PC-3 (cell line): ENCODE measurements around the gene PHKB. TPM values are rescaled to one million over a fixed set of nuclear protein-coding genes. Genes with fewer than 3 reads are reported as not detected.

ENCODE experiments used
- ATAC-seq: fragments of 200-7000 bp; cut with Tn5 transposase; 2 replicates; pipeline ENCODE4 v1.9.1; 2020; ENCODE audit warnings: mild to moderate bottlenecking, moderate library complexity
- BruUV-seq: library from RNA; stranded (reverse); fragments of 400-500 nt; replicated peaks from 2 replicates; lab custom pipeline; 2021; lab: Mats Ljungman, UMichigan
- CTCF ChIA-PET: fragments of 300-600 bp; sonication (Branson Sonifier 250); formaldehyde crosslinking; loops from one replicate; lab custom pipeline; 2022; ENCODE audit warnings: antibody characterized with exemption; lab: Charles Lee
- POLR2A ChIA-PET: fragments of 300-600 bp; sonication (Branson Sonifier 250); formaldehyde crosslinking; loops from one replicate; lab custom pipeline; 2022; ENCODE audit warnings: antibody characterized with exemption; ENCODE audit not compliant: unreplicated experiment; lab: Charles Lee
- DNase-seq: peaks from one replicate; pipeline ENCODE4 v3.0.0-alpha.2; 2015
- H2AFZ ChIP-seq: fragments of 300-600 bp; sonication (generic); 2 replicates; pipeline ENCODE4 v1.6.0; 2016; ENCODE audit warnings: antibody characterized with exemption, low read length
- H3F3A ChIP-seq: fragments of 300-600 bp; sonication (generic); one replicate; pipeline ENCODE4 v1.6.0; 2017; ENCODE audit warnings: antibody characterized with exemption, low read length, control low read depth, mild to moderate bottlenecking; ENCODE audit not compliant: unreplicated experiment
- H3K27ac ChIP-seq: fragments of 300-600 bp; sonication (generic); 2 replicates; pipeline ENCODE4 v1.5.1; 2016; ENCODE audit warnings: mild to moderate bottlenecking, low read length
- H3K27me3 ChIP-seq: fragments of 300-600 bp; sonication (generic); 2 replicates; pipeline ENCODE4 v1.6.1; 2016; ENCODE audit warnings: low read length, mixed read lengths
- H3K36me3 ChIP-seq: fragments of 300-600 bp; sonication (generic); 2 replicates; pipeline ENCODE4 v1.6.1; 2016; ENCODE audit warnings: low read depth, mixed run types, low read length, mixed read lengths
- H3K4me1 ChIP-seq: fragments of 300-600 bp; sonication (generic); 2 replicates; pipeline ENCODE4 v1.5.1; 2016; ENCODE audit warnings: low read length; ENCODE audit not compliant: insufficient read depth
- H3K4me2 ChIP-seq: fragments of 300-600 bp; sonication (generic); 2 replicates; pipeline ENCODE4 v1.6.0; 2016; ENCODE audit warnings: low read length
- H3K4me3 ChIP-seq: fragments of 300-600 bp; sonication (generic); 2 replicates; pipeline ENCODE4 v1.5.1; 2016; ENCODE audit warnings: mild to moderate bottlenecking, low read length, mixed read lengths
- H3K79me2 ChIP-seq: fragments of 300-600 bp; sonication (generic); 2 replicates; pipeline ENCODE4 v1.6.1; 2017; ENCODE audit warnings: low read length, mixed read lengths
- H3K9ac ChIP-seq: fragments of 300-600 bp; sonication (generic); 2 replicates; pipeline ENCODE4 v1.6.0; 2016; ENCODE audit warnings: mild to moderate bottlenecking, low read length
- H3K9me2 ChIP-seq: fragments of 300-600 bp; sonication (generic); replicated peaks from 2 replicates; pipeline ENCODE4 v1.6.1; 2016; ENCODE audit warnings: mixed run types, low read length, mixed read lengths
- H3K9me3 ChIP-seq: fragments of 300-600 bp; sonication (generic); 2 replicates; pipeline ENCODE4 v1.6.1; 2016; ENCODE audit warnings: low read length, mixed read lengths
- H4K20me1 ChIP-seq: fragments of 300-600 bp; sonication (generic); 2 replicates; pipeline ENCODE4 v1.6.1; 2016; ENCODE audit warnings: low read length, mixed read lengths
- CTCF ChIP-seq: fragments of 300-600 bp; sonication (generic); conservative IDR thresholded peaks from 2 replicates; pipeline ENCODE4 v1.5.1; 2017; ENCODE audit warnings: antibody characterized with exemption, low read depth, mild to moderate bottlenecking, low read length
- EZH2 ChIP-seq: fragments of 300-600 bp; sonication (generic); IDR thresholded peaks from one replicate; pipeline ENCODE4 v1.6.1; 2017; ENCODE audit warnings: antibody characterized with exemption, mild to moderate bottlenecking, low read length; ENCODE audit not compliant: unreplicated experiment
- EZH2phosphoT487 ChIP-seq: fragments of 300-600 bp; sonication (generic); IDR thresholded peaks from 2 replicates; pipeline ENCODE4 v1.6.1; 2018; ENCODE audit warnings: mild to moderate bottlenecking, antibody characterized with exemption, low read length, borderline replicate concordance
- intact Hi-C: fragments of 100-400 bp; cut with micrococcal nuclease; formaldehyde crosslinking; loops from 2 replicates; pipeline ENCODE4 v1.9.0; 2023
- total RNA-seq: library from RNA; depleted of rRNA; stranded (reverse); fragments of >200 nt; gene quantifications from 2 replicates; pipeline ENCODE4 v1.2.3, GENCODE V29; 2014; rRNA removed

Gene PHKB
- total RNA-seq, 1 experiment from 2014 or later = 31.8 TPM

- Histone ChIP-seq H4K20me1 (no peaks in the 10 kb centered on the region), H3K36me3 (no peaks in the 10 kb centered on the region), H3K4me3 (no peak overlapping the region), H3K9me2 (no peaks in the 10 kb centered on the region), H3K9ac (no peak overlapping the region), H3K4me1 (peaks cover 49% of the 10 kb centered on the region), H3K27ac (peak overlapping the region; percentile 30), H2AFZ (no peak overlapping the region), H3K27me3 (no peaks in the 10 kb centered on the region), H3K4me2 (peak overlapping the region; percentile 30; the same call in 1 of the 2 replicates), H3K79me2 (no peaks in the 10 kb centered on the region), H3K9me3 (no peaks in the 10 kb centered on the region), H3F3A (peaks cover 3% of the 10 kb centered on the region)
- TF ChIP-seq EZH2 = no peak
- no peak for TF ChIP-seq EZH2phosphoT487
- TF ChIP-seq CTCF = no peak
- ATAC-seq = peak; percentile 58
- BruUV-seq = no TSS peak
- DNase-seq = peak; percentile 74
- intact Hi-C loops = no loop called here
- ChIA-PET POLR2A (no interaction called here), CTCF (no interaction called here)
These were observed 274.0 kb downstream of the PHKB start for GRCh38 chr16:47734987-47735594.

- no peaks in the 10 kb centered on the region for H3K36me3 ChIP-seq
- H2AFZ ChIP-seq = no peak overlapping the region
- no peaks in the 10 kb centered on the region for H3K27me3 ChIP-seq
- H3K79me2 ChIP-seq = no peaks in the 10 kb centered on the region
- CTCF ChIA-PET = no interaction called here
- no peaks in the 10 kb centered on the region for H3F3A ChIP-seq
- TF ChIP-seq CTCF (no peak), EZH2phosphoT487 (no peak), EZH2 (no peak)
- H3K9me3 ChIP-seq = no peaks in the 10 kb centered on the region
- H3K9me2 ChIP-seq = no peaks in the 10 kb centered on the region
- no peaks in the 10 kb centered on the region for H3K4me1 ChIP-seq
- ATAC-seq = no peak
- POLR2A ChIA-PET = no interaction called here
- H3K4me3 ChIP-seq = no peak overlapping the region
- no TSS peak for BruUV-seq
- H3K9ac ChIP-seq = no peak overlapping the region
- intact Hi-C loops = no loop called here
- H3K4me2 ChIP-seq = no peak overlapping the region
- no peak overlapping the region for H3K27ac ChIP-seq
- no peaks in the 10 kb centered on the region for H4K20me1 ChIP-seq
- no peak for DNase-seq
These were observed 289.2 kb downstream of the PHKB start for GRCh38 chr16:47750371-47750770.

Other genes starting within 250 kb of the PHKB start
- gene ITFG1, start 268 bp upstream of the PHKB start, total RNA-seq = 20.0 and 26.5 TPM in 2 replicates